ENCODE data around the gene SPOCK1.
"Not testable (repeated sequence)": the region's sequence is repeated elsewhere in the genome, so short reads cannot be mapped to it uniquely, and the experiment has no call there.

The SPOCK1 gene

GRCh38 chr5:137266186-137266585 lies 232.9 kb downstream of the SPOCK1 start:
- DNase-seq (ENCODE audit: low read depth, low spot score): no peak

- no peak for DNase-seq (ENCODE audit: low read depth, low spot score)
These were observed 233.7 kb downstream of the SPOCK1 start for GRCh38 chr5:137265457-137265856.

GRCh38 chr5:137264573-137264972 lies 234.6 kb downstream of the SPOCK1 start:
- DNase-seq (ENCODE audit: low read depth, low spot score): no peak

DNA sequence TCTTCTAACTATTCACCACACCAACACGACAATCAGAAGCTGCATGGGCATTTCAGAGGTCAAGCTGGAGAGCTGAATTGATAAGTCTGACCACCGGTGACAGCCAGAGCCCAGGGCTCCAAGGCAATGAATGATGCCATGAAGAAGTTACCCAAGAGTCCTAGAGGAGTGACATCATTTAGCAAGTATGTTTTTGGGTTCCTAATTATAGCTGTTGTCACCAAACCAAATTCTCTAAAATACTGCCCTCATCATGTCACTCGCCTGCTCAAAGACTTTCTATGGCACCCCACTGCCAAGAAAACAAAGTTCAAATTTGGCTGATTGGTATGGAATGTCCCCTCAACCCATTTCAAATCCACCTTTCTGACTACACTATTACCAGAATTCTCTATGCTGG lies 235.1 kb downstream of the SPOCK1 start:
- DNase-seq (ENCODE audit: low read depth, low spot score): no peak

DNA sequence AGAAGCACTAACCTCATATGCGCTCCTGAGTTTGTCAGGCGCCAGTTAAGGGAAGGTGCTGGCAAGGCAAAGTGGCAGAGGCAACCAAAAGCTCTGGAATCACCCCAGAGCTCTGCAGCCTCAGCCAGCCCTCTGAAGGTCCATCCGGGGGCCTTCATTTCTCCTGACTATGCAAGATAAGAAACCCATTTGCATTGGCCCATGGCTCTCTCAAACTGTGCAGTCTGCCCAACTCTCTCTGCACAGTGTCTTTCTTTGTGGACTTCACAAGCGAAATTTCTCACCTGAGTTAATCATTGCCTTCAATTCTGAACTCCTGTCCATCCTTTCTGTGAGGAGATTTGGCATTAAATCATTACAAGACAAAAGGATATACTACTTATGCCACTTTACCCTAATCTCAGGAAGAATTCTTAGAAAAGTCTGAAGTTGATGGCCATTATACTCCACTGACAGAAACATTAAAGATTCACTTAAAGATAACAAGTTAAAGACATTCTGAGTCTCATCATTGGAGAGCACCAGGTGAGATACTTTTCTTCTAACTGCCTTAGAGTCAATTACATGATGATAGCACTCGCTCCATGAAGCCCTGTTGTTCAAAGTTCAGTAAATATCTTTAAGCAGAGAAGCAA lies 235.6 kb downstream of the SPOCK1 start:
- no peak for DNase-seq (ENCODE audit: low read depth, low spot score)

DNA sequence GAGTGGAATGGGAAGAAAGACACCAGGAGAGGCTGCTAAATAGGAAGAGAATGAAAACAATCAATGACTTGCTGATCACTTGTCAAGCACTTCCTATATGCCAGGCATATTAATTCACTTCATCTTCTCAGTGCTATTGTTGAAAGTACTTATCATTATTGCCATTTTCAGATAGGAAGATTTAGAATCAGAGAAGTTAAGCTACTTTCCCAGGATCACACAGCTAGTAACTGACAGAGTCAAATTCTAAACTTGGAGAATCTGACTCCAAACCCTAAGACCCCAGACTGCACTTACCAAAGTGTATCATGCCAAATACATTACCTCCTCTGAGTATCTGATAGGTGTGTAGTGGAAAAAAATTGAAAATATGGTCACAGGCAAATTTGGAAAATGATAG lies 236.3 kb downstream of the SPOCK1 start:
- no peak for DNase-seq (ENCODE audit: low read depth, low spot score)

DNA sequence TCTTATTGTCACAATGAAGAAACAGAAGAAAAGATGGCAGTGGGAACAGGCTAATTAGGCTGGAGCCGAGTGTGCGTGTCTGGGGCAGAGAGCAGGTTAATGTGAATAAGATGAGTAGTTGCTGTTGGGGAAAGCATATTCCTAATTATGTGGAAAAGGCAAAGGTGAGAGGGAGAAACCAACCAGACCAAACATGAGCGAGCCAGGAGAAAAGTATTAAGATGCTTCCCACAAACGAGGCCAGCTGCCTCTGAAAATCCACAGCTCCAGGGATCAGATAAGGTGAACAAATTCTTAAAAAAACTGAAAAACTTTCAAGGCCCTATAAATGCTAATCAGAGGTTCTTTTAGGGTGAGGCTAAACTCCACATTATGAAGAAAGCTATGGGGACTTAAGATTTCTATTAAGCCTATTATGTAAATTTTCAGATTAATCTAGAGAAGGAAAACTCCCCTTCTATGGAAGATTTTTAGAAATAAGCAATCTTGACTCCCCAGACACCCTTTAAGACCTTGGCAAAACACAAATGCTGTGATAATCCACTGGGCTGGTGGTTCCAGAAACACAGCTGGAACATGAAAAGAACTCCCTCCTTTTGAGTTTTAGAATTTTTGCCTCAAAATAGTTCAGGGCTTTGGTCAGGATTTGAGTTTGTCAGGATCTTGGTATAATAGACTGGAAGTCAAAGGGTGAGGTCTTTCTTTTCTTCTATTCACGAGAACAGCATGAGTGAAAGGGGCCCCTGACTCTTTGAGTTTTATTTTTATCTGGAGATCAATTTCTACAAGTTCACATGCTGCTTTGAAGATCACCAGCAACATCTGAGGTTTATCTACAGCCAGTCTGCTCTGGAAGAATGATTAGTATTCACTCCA lies 238.1 kb downstream of the SPOCK1 start:
- DNase-seq (ENCODE audit: low read depth, low spot score): no peak

DNA sequence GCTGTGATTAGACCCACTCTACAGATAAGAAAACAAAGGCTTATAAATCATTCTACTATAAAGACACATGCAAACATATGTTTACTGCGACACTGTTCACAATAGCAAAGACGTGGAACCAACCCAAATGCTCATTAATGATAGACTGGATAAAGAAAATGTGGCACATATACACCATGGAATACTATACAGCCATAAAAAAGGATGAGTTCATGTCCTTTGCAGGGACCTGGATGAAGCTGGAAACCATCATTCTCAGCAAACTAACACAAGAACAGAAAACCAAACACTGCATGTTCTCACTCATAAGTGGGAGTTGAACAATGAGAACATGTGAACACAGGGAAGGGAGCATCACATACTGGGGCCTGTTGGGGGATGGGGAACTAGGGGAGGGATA lies 240.0 kb downstream of the SPOCK1 start:
- not testable (repeated sequence) for DNase-seq (ENCODE audit: low read depth, low spot score)

DNA sequence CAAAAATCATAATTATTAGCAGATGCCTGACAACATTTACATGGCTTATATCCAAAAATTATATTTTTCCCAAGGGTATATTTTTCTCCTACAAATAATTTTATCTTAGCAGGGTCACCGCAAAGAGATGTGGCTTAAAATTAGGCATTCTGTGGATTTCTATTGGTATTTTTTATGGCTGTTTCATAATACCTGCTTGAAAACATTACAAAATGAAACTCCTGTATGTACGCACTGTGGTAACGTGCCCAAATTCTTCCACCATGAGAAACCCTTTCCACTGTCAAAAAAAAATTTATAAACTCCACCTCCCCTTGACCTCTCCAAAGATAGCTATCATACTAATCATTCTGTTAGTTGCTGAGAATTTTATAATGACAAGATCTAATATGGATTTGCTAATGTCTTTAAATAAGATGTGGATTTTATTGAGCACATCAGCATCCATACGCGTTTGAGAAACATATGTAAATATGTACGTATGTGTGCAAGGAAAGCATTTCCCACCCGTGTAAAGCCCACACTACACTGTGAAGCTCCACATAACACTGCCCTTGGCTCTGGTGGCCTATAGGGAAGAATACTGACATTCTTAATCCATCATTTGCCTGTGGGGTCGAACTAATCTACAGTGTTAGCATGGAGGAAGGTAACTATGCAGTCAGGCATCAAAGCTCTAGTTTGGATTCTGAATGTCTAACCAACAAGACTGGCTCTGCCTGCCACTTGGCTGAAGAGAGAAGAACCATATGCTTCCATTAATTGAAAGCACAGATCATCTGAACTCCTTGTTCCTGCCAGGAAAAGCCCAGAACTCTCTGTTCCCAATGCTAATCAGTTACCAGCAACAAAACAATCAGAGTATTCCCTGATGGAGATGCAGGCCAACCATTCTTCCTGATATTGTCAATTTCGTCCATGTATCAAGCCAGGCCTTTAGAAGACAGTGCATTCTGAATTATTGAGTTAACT lies 244.7 kb downstream of the SPOCK1 start:
- DNase-seq (ENCODE audit: low read depth, low spot score): no peak

GRCh38 chr5:137252512-137252911 lies 246.6 kb downstream of the SPOCK1 start:
- DNase-seq (ENCODE audit: low read depth, low spot score): no peak

DNA sequence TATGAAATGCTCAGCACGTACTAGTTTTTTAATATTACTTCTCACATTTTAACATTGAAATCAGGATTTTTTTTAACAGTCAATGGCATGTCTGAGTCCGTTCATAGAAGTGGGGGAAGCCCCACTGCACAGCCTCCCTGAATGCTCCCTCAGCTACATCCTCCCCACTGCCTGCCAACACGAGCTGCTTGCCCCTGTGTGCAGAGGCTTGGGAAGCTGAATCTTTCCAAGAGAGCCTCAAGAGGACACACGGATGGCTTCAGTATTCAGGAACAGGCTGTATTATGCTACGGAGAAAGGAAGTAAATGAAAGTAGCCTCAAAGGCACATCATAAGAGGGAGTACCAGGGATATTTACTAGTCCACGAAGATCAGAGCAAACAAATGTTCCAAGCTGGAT lies 248.7 kb downstream of the SPOCK1 start:
- no peak for DNase-seq (ENCODE audit: low read depth, low spot score)

GRCh38 chr5:137248527-137248926 lies 250.6 kb downstream of the SPOCK1 start:
- DNase-seq (ENCODE audit: low read depth, low spot score): no peak

- DNase-seq (ENCODE audit: low read depth, low spot score): no peak
These were observed 253.7 kb downstream of the SPOCK1 start for GRCh38 chr5:137245438-137245837.

DNA sequence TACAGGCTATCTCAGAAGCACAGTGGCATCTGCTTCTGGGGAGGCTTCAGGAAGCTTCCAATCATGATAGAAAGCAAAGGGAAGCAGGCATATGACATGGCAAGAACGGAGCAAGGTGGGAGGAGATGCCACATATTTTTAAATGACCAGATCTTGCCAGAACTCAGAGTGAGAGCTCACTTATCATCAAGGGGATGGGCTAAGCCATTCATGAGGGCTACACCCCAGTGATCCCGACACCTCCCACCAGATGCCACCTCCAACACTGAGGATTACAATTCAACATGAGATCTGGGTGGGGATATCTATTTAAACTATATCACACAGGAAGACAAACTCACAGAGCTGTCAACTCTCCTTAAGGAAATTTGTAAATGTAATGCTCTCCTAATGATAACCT lies 258.8 kb downstream of the SPOCK1 start:
- DNase-seq (ENCODE audit: low read depth, low spot score): no peak

GRCh38 chr5:137236849-137237507 lies 262.1 kb downstream of the SPOCK1 start:
- DNase-seq (ENCODE audit: low read depth, low spot score): no peak

- DNase-seq (ENCODE audit: low read depth, low spot score): no peak
These were observed 262.9 kb downstream of the SPOCK1 start for GRCh38 chr5:137236252-137236651.

DNA sequence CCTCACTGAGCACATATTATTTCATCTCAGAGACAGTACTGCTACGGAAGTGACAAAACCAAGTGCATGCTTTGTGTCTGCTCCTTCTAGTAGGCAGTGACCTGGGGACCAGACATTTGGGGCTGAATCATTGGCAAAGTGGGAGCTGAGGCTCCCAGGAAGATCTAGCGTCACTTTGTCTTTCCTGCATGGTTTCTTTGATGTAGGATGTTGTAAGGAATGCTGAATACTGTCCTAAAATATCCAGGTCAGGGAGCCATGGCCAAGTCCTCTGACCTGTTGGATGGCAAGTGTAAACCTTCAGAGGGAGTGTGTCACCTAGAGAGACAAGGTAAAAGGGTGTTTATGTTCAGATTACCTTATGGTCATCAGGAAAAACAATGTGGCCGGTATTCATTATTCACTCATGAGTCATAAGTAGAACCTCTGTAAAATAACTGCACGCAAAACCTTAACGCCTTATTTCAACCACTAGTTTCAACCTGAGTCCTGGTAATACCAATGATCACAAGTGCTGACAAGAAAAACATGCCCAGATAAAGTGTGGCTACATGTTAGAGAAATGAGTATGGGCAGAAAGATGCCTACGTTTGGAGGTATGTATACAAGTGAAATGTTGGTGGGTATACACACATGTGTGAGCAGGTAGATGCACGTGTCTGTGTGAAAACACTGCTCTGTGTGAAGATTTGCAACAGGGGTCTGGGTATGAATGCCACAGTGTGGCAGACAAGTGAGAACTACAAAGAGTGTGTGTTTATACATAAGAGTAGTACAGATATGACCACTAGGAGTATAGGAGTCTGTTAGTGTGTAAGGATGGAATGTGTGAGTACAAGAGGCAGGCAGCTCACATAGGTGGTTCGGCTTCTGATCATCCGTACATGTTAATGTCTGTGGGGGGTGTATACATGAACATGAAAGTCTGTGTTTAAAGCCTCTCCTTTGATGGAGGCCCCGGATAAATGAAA lies 263.9 kb downstream of the SPOCK1 start:
- DNase-seq (ENCODE audit: low read depth, low spot score): no peak

DNA sequence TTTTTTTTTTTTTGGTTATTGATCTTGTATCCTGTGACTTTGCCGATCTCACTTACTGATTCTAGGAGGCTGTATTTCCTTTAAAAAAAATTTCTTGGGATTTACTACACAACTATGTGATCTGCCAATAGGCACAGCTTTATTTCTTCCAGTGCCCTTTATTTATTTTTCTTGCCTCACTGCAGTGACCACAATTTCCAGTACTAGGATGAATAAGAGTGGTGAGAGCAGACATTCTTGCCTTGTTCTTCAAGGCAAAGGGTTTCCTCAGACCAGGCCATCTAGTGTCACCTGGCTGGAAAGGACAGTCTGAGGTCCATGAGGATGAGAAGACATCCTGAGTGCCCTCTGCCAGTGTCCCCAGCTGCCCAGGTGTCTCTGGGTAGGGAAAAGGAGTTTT lies 265.4 kb downstream of the SPOCK1 start:
- no peak for DNase-seq (ENCODE audit: low read depth, low spot score)

DNA sequence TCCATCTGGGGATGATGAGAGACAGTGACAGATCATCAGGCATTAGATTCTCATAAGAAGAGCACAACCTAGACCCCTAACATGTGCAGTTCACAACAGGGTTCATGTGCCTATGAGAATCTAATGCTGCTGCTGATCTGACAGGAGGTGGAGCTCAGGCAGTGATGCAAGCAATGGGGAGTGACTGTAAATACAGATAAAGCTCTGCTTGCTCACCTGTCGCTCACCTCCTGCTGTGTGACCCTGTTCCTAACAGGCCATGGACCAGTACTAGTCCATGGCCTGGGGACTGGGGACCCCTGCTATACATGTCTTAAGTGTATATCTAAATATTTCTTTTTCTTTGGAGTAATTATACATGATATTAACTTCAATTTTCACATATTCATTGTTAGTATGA lies 265.8 kb downstream of the SPOCK1 start:
- not testable (repeated sequence) for DNase-seq (ENCODE audit: low read depth, low spot score)

DNA sequence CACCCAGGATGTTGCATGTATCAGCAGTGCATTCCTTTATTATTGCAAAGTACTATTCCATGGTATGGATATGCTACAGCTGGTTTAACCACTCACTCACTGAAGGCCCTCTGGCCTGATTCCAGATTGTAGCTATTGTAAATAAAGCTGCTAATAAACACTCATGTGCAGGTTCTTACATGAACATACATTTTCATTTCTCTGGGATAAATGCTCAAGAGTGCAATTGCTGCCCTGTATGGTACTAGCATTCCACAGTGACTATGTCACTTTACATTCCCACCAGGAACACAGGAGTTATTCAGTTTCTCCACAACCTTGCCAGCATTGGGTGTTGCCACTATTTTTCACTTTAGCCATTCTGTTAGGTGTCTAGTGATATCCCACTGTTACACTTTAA lies 267.6 kb downstream of the SPOCK1 start:
- no peak for DNase-seq (ENCODE audit: low read depth, low spot score)
